Measurements from ENCODE around the gene PDX1. TPM values are rescaled to one million over a fixed set of nuclear protein-coding genes. Genes with fewer than 3 reads are reported as not detected.
A peak's percentile ranks its signal among the peaks of the same experiment; 100 is the strongest.

The PDX1 gene
- total and polyA plus RNA-seq, 4 experiments from 2014 or later, result not detected

GRCh38 chr13:27965343-27965739 lies 45.5 kb downstream of the PDX1 start:
- DNase-seq, result no peak
- Histone ChIP-seq H3K4me3 (ENCODE audit: low read length in 2 of 2) (no peak overlapping the region), H3K36me3 (ENCODE audit: insufficient read depth, low read length) (no peaks in the 10 kb centered on the region), H3K27me3 (ENCODE audit: insufficient read depth, low read length) (peaks cover 28% of the 10 kb centered on the region), H3K4me1 (ENCODE audit: insufficient read depth, low read length) (peaks cover 14% of the 10 kb centered on the region), H3K27ac (ENCODE audit: low read depth, low read length) (no peak overlapping the region), H3K9me3 (ENCODE audit: control insufficient read depth in 1 of 2, low read length in 2 of 2) (no peaks in the 10 kb centered on the region)
- Mint-ChIP-seq H3K36me3 (no peaks in the 10 kb centered on the region), H3K27ac (no peak overlapping the region), H3K9me3 (no peaks in the 10 kb centered on the region), H3K27me3 (peaks cover 56 to 58% of the 10 kb centered on the region in 2 donors), H3K4me1 (peaks cover 10 to 41% (median 22%) of the 10 kb centered on the region in 4 donors), H3K4me3 (peak overlapping the region in 1 of 8 donors; percentile 8)
- CTCF ChIA-PET (ENCODE audit: partially characterized antibody), result interaction anchor here (1.0 to 1.3 kb wide), 2 partner anchors 12 to 139 kb away, joined by 3 read pairs; no protein-coding TSS in a partner anchor
- intact Hi-C loops (cut with micrococcal nuclease), result no loop called here
- POLR2A ChIA-PET (ENCODE audit: partially characterized antibody), result no interaction called here

- POLR2A ChIA-PET (ENCODE audit: partially characterized antibody), result no interaction called here
- Histone ChIP-seq H3K27me3 (ENCODE audit: insufficient read depth, low read length) (peaks cover 24% of the 10 kb centered on the region), H3K9me3 (ENCODE audit: control insufficient read depth in 1 of 2, low read length in 2 of 2) (no peaks in the 10 kb centered on the region), H3K36me3 (ENCODE audit: insufficient read depth, low read length) (no peaks in the 10 kb centered on the region), H3K27ac (ENCODE audit: low read depth, low read length) (no peak overlapping the region), H3K4me3 (ENCODE audit: low read length in 2 of 2) (no peak overlapping the region), H3K4me1 (ENCODE audit: insufficient read depth, low read length) (peaks cover 8% of the 10 kb centered on the region)
- H3K4me3 Mint-ChIP-seq, result peak overlapping the region in 2 of 8 donors; percentile 20 to 36
- H3K36me3 Mint-ChIP-seq, result no peaks in the 10 kb centered on the region
- no peak overlapping the region for H3K27ac Mint-ChIP-seq
- peaks cover 10 to 42% (median 23%) of the 10 kb centered on the region in 4 donors for H3K4me1 Mint-ChIP-seq
- no peak for DNase-seq
- CTCF ChIA-PET (ENCODE audit: partially characterized antibody), result no interaction called here
- H3K9me3 Mint-ChIP-seq, result no peaks in the 10 kb centered on the region
- peaks cover 60 to 62% of the 10 kb centered on the region in 2 donors for H3K27me3 Mint-ChIP-seq
- intact Hi-C loops (cut with micrococcal nuclease), result no loop called here
These were observed 46.2 kb downstream of the PDX1 start for GRCh38 chr13:27965740-27966640.

- H3K4me3 Mint-ChIP-seq, result no peak overlapping the region
- intact Hi-C loops (cut with micrococcal nuclease), result no loop called here
- peaks cover 5% of the 10 kb centered on the region for H3K4me1 ChIP-seq (ENCODE audit: insufficient read depth, low read length)
- POLR2A ChIA-PET (ENCODE audit: partially characterized antibody), result no interaction called here
- no peak overlapping the region for H3K27ac ChIP-seq (ENCODE audit: low read depth, low read length)
- CTCF ChIA-PET (ENCODE audit: partially characterized antibody), result no interaction called here
- H3K27ac Mint-ChIP-seq, result no peak overlapping the region
- peaks cover 8 to 46% (median 21%) of the 10 kb centered on the region in 4 donors for H3K4me1 Mint-ChIP-seq
- no peak for DNase-seq
- H3K36me3 ChIP-seq (ENCODE audit: insufficient read depth, low read length), result no peaks in the 10 kb centered on the region
- H3K27me3 Mint-ChIP-seq, result peaks cover 64 to 65% of the 10 kb centered on the region in 2 donors
- H3K9me3 Mint-ChIP-seq, result peaks cover 0 to 1% (median 0%) of the 10 kb centered on the region in 8 donors
- H3K27me3 ChIP-seq (ENCODE audit: insufficient read depth, low read length), result peaks cover 24% of the 10 kb centered on the region
- H3K36me3 Mint-ChIP-seq, result no peaks in the 10 kb centered on the region
- no peak overlapping the region for H3K4me3 ChIP-seq (ENCODE audit: low read length in 2 of 2)
- no peaks in the 10 kb centered on the region for H3K9me3 ChIP-seq (ENCODE audit: control insufficient read depth in 1 of 2, low read length in 2 of 2)
These were observed 46.9 kb downstream of the PDX1 start for GRCh38 chr13:27966641-27967202.

- no peaks in the 10 kb centered on the region for H3K36me3 ChIP-seq (ENCODE audit: insufficient read depth, low read length)
- H3K27ac Mint-ChIP-seq, result no peak overlapping the region
- H3K4me3 Mint-ChIP-seq, result peak overlapping the region in 6 of 8 donors; percentile 21 to 70 (median 34)
- no peak for DNase-seq
- ChIA-PET POLR2A (ENCODE audit: partially characterized antibody) (no interaction called here), CTCF (ENCODE audit: partially characterized antibody) (interaction anchor here (1.5 kb wide), 1 partner anchor 137 kb away, joined by 3 read pairs; no protein-coding TSS in a partner anchor)
- H3K9me3 ChIP-seq (ENCODE audit: control insufficient read depth in 1 of 2, low read length in 2 of 2), result no peaks in the 10 kb centered on the region
- H3K27me3 Mint-ChIP-seq, result peaks cover 61 to 63% of the 10 kb centered on the region in 2 donors
- H3K4me1 ChIP-seq (ENCODE audit: insufficient read depth, low read length), result peaks cover 5% of the 10 kb centered on the region
- H3K36me3 Mint-ChIP-seq, result no peaks in the 10 kb centered on the region
- H3K4me1 Mint-ChIP-seq, result peaks cover 8 to 46% (median 18%) of the 10 kb centered on the region in 4 donors
- peaks cover 29% of the 10 kb centered on the region for H3K27me3 ChIP-seq (ENCODE audit: insufficient read depth, low read length)
- peaks cover 0 to 1% (median 0%) of the 10 kb centered on the region in 8 donors for H3K9me3 Mint-ChIP-seq
- H3K27ac ChIP-seq (ENCODE audit: low read depth, low read length), result no peak overlapping the region
- intact Hi-C loops (cut with micrococcal nuclease), result no loop called here
- H3K4me3 ChIP-seq (ENCODE audit: low read length in 2 of 2), result no peak overlapping the region
These were observed 47.5 kb downstream of the PDX1 start for GRCh38 chr13:27967203-27967735.

GRCh38 chr13:27967736-27968315 lies 48.0 kb downstream of the PDX1 start:
- intact Hi-C loops (cut with micrococcal nuclease), result no loop called here
- no peaks in the 10 kb centered on the region for H3K36me3 Mint-ChIP-seq
- H3K4me1 ChIP-seq (ENCODE audit: insufficient read depth, low read length), result peaks cover 5% of the 10 kb centered on the region
- POLR2A ChIA-PET (ENCODE audit: partially characterized antibody), result no interaction called here
- CTCF ChIA-PET (ENCODE audit: partially characterized antibody), result interaction anchor here (1.5 kb wide), 1 partner anchor 138 kb away, joined by 3 read pairs; no protein-coding TSS in a partner anchor
- peaks cover 63% of the 10 kb centered on the region in 2 donors for H3K27me3 Mint-ChIP-seq
- H3K9me3 ChIP-seq (ENCODE audit: control insufficient read depth in 1 of 2, low read length in 2 of 2), result no peaks in the 10 kb centered on the region
- H3K36me3 ChIP-seq (ENCODE audit: insufficient read depth, low read length), result no peaks in the 10 kb centered on the region
- H3K4me3 ChIP-seq (ENCODE audit: low read length in 2 of 2), result no peak overlapping the region
- peaks cover 33% of the 10 kb centered on the region for H3K27me3 ChIP-seq (ENCODE audit: insufficient read depth, low read length)
- no peak overlapping the region for H3K27ac Mint-ChIP-seq
- peaks cover 8 to 46% (median 18%) of the 10 kb centered on the region in 4 donors for H3K4me1 Mint-ChIP-seq
- H3K4me3 Mint-ChIP-seq, result peak overlapping the region in 4 of 8 donors; percentile 40 to 70 (median 52)
- DNase-seq, result no peak
- H3K9me3 Mint-ChIP-seq, result peaks cover 0 to 1% (median 0%) of the 10 kb centered on the region in 8 donors
- no peak overlapping the region for H3K27ac ChIP-seq (ENCODE audit: low read depth, low read length)

DNA sequence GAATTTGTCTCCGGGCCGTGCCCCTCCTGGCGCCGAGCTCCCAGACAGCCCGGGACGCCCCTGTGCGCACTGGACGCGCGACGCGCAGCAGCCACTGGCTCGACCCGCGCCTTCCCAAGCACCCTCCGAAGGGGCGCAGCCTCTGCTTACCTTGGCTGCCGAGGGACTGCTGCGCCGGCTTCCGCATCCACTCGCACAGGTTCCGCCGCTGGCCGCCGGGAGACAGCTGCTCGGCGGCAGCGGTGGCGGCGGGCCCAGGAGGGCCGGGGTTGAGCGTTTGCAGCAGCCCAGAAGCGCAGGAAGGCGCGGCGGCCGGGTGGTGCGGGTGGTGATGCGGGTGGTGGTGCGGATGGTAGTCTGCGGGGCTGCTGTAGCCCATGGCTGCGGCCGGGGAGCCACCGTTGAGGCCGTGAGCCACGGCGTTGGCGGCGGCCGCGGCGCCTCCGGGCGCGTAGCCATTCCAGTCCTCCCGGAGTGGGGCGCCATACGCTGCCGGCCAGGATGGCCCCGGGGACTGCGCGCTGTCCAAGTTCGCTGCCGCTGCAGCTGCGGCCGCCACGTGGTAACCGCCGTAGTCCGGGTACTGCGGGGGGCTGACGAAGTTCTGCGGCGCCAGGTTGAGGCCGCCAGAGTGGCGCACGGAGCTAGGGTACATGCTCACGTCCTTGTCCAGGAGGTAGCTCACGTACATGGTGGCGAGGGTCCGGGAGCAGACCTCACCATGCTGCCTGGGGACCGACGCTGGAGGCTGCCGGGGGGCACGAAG lies 48.7 kb downstream of the PDX1 start:
- Mint-ChIP-seq H3K36me3 (no peaks in the 10 kb centered on the region), H3K4me3 (peak overlapping the region in 2 of 8 donors; percentile 55 to 70), H3K4me1 (peaks cover 8 to 46% (median 18%) of the 10 kb centered on the region in 4 donors), H3K27ac (no peak overlapping the region), H3K27me3 (peaks cover 60 to 64% of the 10 kb centered on the region in 2 donors), H3K9me3 (peaks cover 0 to 1% (median 0%) of the 10 kb centered on the region in 8 donors)
- DNase-seq, result no peak
- H3K4me1 ChIP-seq (ENCODE audit: insufficient read depth, low read length), result peaks cover 5% of the 10 kb centered on the region
- H3K4me3 ChIP-seq (ENCODE audit: low read length in 2 of 2), result no peak overlapping the region
- intact Hi-C loops (cut with micrococcal nuclease), result no loop called here
- no peaks in the 10 kb centered on the region for H3K36me3 ChIP-seq (ENCODE audit: insufficient read depth, low read length)
- peaks cover 37% of the 10 kb centered on the region for H3K27me3 ChIP-seq (ENCODE audit: insufficient read depth, low read length)
- no peaks in the 10 kb centered on the region for H3K9me3 ChIP-seq (ENCODE audit: control insufficient read depth in 1 of 2, low read length in 2 of 2)
- ChIA-PET POLR2A (ENCODE audit: partially characterized antibody) (no interaction called here), CTCF (ENCODE audit: partially characterized antibody) (interaction anchor here (1.5 kb wide), 1 partner anchor 138 kb away, joined by 3 read pairs; no protein-coding TSS in a partner anchor)
- H3K27ac ChIP-seq (ENCODE audit: low read depth, low read length), result no peak overlapping the region
